CD4-positive, alpha-beta memory T cell (primary cell): ENCODE measurements around the gene CLCN5. TPM values are rescaled to one million over a fixed set of nuclear protein-coding genes. Genes with fewer than 3 reads are reported as not detected.

Source experiments
- CTCF ChIA-PET: fragments of 350-600 bp; sonication (Branson Sonifier 250); formaldehyde crosslinking; loops from one replicate; lab custom pipeline; 2021; ENCODE audit warnings: inconsistent platforms; ENCODE audit not compliant: partially characterized antibody; lab: Charles Lee
- POLR2A ChIA-PET: fragments of 350-600 bp; sonication (Branson Sonifier 250); formaldehyde crosslinking; loops from one replicate; lab custom pipeline; 2021; ENCODE audit not compliant: partially characterized antibody; lab: Charles Lee
- DNase-seq, 5 donors: peaks; one replicate each; pipeline versions ENCODE4 v3.0.0 to v3.0.0-alpha.2; 2020 to 2022; ENCODE audit warnings: mixed read lengths in 1 of 5
- H3K27ac ChIP-seq: one replicate; pipeline ENCODE4 v1.7.0; 2013; ENCODE audit warnings: low read depth, low read length
- H3K27me3 ChIP-seq: 2 replicates; pipeline ENCODE4 v1.7.0; 2013; ENCODE audit warnings: mild to moderate bottlenecking, low read length, moderate library complexity; ENCODE audit not compliant: insufficient read depth
- H3K36me3 ChIP-seq: 2 replicates; pipeline ENCODE4 v1.7.0; 2013; ENCODE audit warnings: mild to moderate bottlenecking, low read length, moderate library complexity; ENCODE audit not compliant: insufficient read depth
- H3K4me1 ChIP-seq: 2 replicates; pipeline ENCODE4 v1.7.0; 2013; ENCODE audit warnings: mild to moderate bottlenecking, low read length, moderate library complexity; ENCODE audit not compliant: insufficient read depth
- H3K4me3 ChIP-seq, 2 donors: one replicate each; pipeline ENCODE4 v1.7.0; 2013; ENCODE audit warnings: low read length in 2 of 2, mild to moderate bottlenecking in 1 of 2
- H3K9me3 ChIP-seq, 2 donors: one replicate each; pipeline ENCODE4 v1.7.0; 2013; ENCODE audit warnings: low read length in 2 of 2, control low read depth in 1 of 2; ENCODE audit not compliant: control insufficient read depth in 1 of 2
- H3K27ac Mint-ChIP-seq, 7 donors: one replicate each; pipeline ENCODE4 v1.8.0; 2020 to 2021; ENCODE audit warnings: mixed read lengths in 7 of 7, mild to moderate bottlenecking in 6 of 7, inconsistent platforms in 3 of 7, moderate library complexity in 3 of 7
- H3K27me3 Mint-ChIP-seq, 2 donors: one replicate each; pipeline ENCODE4 v1.8.0; 2020 to 2021; ENCODE audit warnings: mixed read lengths in 2 of 2
- H3K36me3 Mint-ChIP-seq, 2 donors: one replicate each; pipeline ENCODE4 v1.8.0; 2020 to 2021; ENCODE audit warnings: mixed read lengths in 2 of 2, inconsistent platforms in 1 of 2, mild to moderate bottlenecking in 1 of 2
- H3K4me1 Mint-ChIP-seq, 4 donors: one replicate each; pipeline ENCODE4 v1.8.0; 2020 to 2021; ENCODE audit warnings: mixed read lengths in 4 of 4, mild to moderate bottlenecking in 1 of 4
- H3K4me3 Mint-ChIP-seq, 8 donors: one replicate each; pipeline ENCODE4 v1.8.0; 2020 to 2021; ENCODE audit warnings: mixed read lengths in 8 of 8, mild to moderate bottlenecking in 7 of 8, moderate library complexity in 6 of 8, inconsistent platforms in 3 of 8
- H3K9me3 Mint-ChIP-seq, 8 donors: one replicate each; pipeline ENCODE4 v1.8.0; 2020 to 2021; ENCODE audit warnings: mixed read lengths in 8 of 8, mild to moderate bottlenecking in 5 of 8, inconsistent platforms in 3 of 8, moderate library complexity in 1 of 8
- intact Hi-C: fragments of 100-400 bp; cut with micrococcal nuclease; formaldehyde crosslinking; loops from one replicate; pipeline ENCODE4 v1.15.1; 2023
- polyA plus RNA-seq, 2 donors: library from polyadenylated mRNA; unstranded; fragments of 300-500 nt; fragmentation: Illumina TruSeq; gene quantifications; one replicate each; pipeline ENCODE4 v1.2.3, GENCODE V29; 2021
- total RNA-seq, 2 experiments: library from RNA; stranded (reverse); gene quantifications; one replicate each; pipeline ENCODE4 v1.2.3, GENCODE V29; 2021

CLCN5 gene
- total and polyA plus RNA-seq, 4 experiments from 2014 or later: 0.50 to 2.4 (median 1.3) TPM

DNA sequence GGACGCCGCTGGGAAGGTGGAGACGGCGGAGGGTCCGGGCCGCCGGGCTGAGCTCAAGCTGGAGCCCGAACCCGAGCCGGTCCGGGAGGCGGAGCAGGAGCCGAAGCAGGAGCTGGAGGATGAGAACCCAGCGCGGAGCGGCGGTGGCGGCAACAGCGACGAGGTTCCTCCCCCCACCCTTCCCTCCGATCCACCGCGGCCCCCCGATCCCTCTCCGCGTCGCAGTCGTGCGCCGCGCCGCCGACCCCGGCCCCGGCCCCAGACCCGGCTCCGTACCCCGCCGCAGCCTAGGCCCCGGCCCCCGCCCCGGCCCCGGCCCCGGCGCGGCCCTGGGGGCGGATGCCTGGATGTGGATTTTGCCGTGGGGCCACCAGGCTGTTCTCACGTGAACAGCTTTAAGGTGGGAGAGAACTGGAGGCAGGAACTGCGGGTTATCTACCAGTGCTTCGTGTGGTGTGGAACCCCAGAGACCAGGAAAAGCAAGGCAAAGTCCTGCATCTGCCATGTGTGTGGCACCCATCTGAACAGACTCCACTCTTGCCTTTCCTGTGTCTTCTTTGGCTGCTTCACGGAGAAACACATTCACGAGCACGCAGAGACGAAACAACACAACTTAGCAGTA, 42.6 kb upstream of the CLCN5 start:
- peak overlapping the region; percentile 30 to 88 (median 82) for H3K27ac Mint-ChIP-seq
- intact Hi-C loops: loop anchor here (1.0 to 10.0 kb wide), 5 partner anchors 43 to 685 kb away; partner anchors contain the start of genes CCNB3 and CLCN5
- H3K9me3 ChIP-seq: no peaks in the 10 kb centered on the region
- peak overlapping the region in 1 of 2 donors; percentile 55 for H3K4me3 ChIP-seq
- no peaks in the 10 kb centered on the region for H3K27me3 ChIP-seq
- ChIA-PET CTCF (interaction anchor here (4.0 kb wide), 1 partner anchor 41 kb away, joined by 28 read pairs; the partner anchor contains the start of gene CLCN5), POLR2A (interaction anchor here (0.6 to 2.2 kb wide), 2 partner anchors 43 to 572 kb away, joined by 3 to 9 read pairs; partner anchors contain the start of gene CLCN5)
- H3K27ac ChIP-seq: peak overlapping the region; percentile 60
- peaks cover 0 to 6% of the 10 kb centered on the region in 2 donors for H3K36me3 Mint-ChIP-seq
- H3K4me1 ChIP-seq: peaks cover 17% of the 10 kb centered on the region
- H3K9me3 Mint-ChIP-seq: peaks cover 0 to 2% (median 0%) of the 10 kb centered on the region in 8 donors
- peak overlapping the region; percentile 78 to 88 (median 84) for H3K4me3 Mint-ChIP-seq
- peaks cover 0 to 2% of the 10 kb centered on the region in 2 donors for H3K27me3 Mint-ChIP-seq
- peaks cover 16 to 51% (median 27%) of the 10 kb centered on the region in 4 donors for H3K4me1 Mint-ChIP-seq
- H3K36me3 ChIP-seq: no peaks in the 10 kb centered on the region
- no peak for DNase-seq

- no peaks in the 10 kb centered on the region for H3K27me3 ChIP-seq
- no peak for DNase-seq
- Mint-ChIP-seq H3K27ac (peak overlapping the region in 1 of 7 donors; percentile 56), H3K4me3 (peak overlapping the region in 6 of 8 donors; percentile 30 to 84 (median 60)), H3K9me3 (peaks cover 0 to 2% (median 0%) of the 10 kb centered on the region in 8 donors), H3K4me1 (peaks cover 16 to 51% (median 27%) of the 10 kb centered on the region in 4 donors), H3K27me3 (no peaks in the 10 kb centered on the region), H3K36me3 (peaks cover 0 to 6% of the 10 kb centered on the region in 2 donors)
- no peaks in the 10 kb centered on the region for H3K36me3 ChIP-seq
- no peak overlapping the region for H3K4me3 ChIP-seq
- ChIA-PET CTCF (interaction anchor here (4.0 kb wide), 1 partner anchor 40 kb away, joined by 28 read pairs; the partner anchor contains the start of gene CLCN5), POLR2A (no interaction called here)
- H3K4me1 ChIP-seq: peaks cover 17% of the 10 kb centered on the region
- H3K9me3 ChIP-seq: no peaks in the 10 kb centered on the region
- no peak overlapping the region for H3K27ac ChIP-seq
- intact Hi-C loops: no loop called here
These were observed 41.7 kb upstream of the CLCN5 start for GRCh38 chrX:49880668-49881067.

GRCh38 chrX:49884290-49884862, 38.0 kb upstream of the CLCN5 start:
- Histone ChIP-seq H3K4me3 (no peak overlapping the region), H3K9me3 (no peaks in the 10 kb centered on the region), H3K36me3 (no peaks in the 10 kb centered on the region), H3K27me3 (no peaks in the 10 kb centered on the region), H3K27ac (no peak overlapping the region), H3K4me1 (peaks cover 17% of the 10 kb centered on the region)
- peaks cover 0 to 2% (median 0%) of the 10 kb centered on the region in 8 donors for H3K9me3 Mint-ChIP-seq
- H3K27ac Mint-ChIP-seq: peak overlapping the region in 2 of 7 donors; percentile 1 to 57
- H3K36me3 Mint-ChIP-seq: peaks cover 0 to 4% of the 10 kb centered on the region in 2 donors
- peaks cover 13 to 34% (median 21%) of the 10 kb centered on the region in 4 donors for H3K4me1 Mint-ChIP-seq
- POLR2A ChIA-PET: no interaction called here
- no peaks in the 10 kb centered on the region for H3K27me3 Mint-ChIP-seq
- CTCF ChIA-PET: interaction anchor here (0.6 to 2.5 kb wide), 9 partner anchors 10 to 695 kb away, joined by 3 to 23 read pairs (median 4); partner anchors contain the start of gene CLCN5
- peak overlapping the region in 1 of 8 donors; percentile 36 for H3K4me3 Mint-ChIP-seq
- intact Hi-C loops: loop anchor here (1.0 kb wide), 1 partner anchor 35 kb away; no protein-coding TSS in a partner anchor
- peak; percentile 30 to 61 (median 41) for DNase-seq

DNA sequence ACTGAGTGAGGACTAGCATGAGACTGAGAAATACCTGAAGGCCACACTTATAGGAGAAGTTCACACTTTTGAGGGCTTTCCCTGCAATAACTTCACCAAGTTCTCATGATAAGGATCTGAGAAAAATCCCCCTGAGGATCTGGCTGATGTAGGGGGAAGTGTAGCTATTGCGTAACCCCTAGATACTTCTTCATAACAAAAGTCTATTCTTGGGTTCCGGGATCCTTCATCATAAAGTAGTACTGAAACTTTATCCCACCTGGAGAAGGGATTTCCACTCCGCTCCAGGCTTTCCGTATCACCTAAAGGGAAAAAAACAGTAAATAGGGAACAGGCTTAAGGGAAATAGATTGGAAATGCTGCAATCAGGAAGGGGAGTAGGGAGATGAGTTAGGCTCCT, 29.9 kb upstream of the CLCN5 start:
- no peak overlapping the region for H3K4me3 Mint-ChIP-seq
- H3K4me1 Mint-ChIP-seq: no peaks in the 10 kb centered on the region
- H3K27ac Mint-ChIP-seq: no peak overlapping the region
- intact Hi-C loops: no loop called here
- ChIA-PET POLR2A (no interaction called here), CTCF (interaction anchor here (1.0 kb wide), 1 partner anchor 27 kb away, joined by 3 read pairs; no protein-coding TSS in a partner anchor)
- peaks cover 0 to 2% of the 10 kb centered on the region in 2 donors for H3K36me3 Mint-ChIP-seq
- Histone ChIP-seq H3K27me3 (no peaks in the 10 kb centered on the region), H3K27ac (no peak overlapping the region), H3K36me3 (no peaks in the 10 kb centered on the region), H3K4me1 (no peaks in the 10 kb centered on the region), H3K9me3 (no peaks in the 10 kb centered on the region), H3K4me3 (no peak overlapping the region)
- peaks cover 0 to 11% (median 9%) of the 10 kb centered on the region in 8 donors for H3K9me3 Mint-ChIP-seq
- H3K27me3 Mint-ChIP-seq: peaks cover 6 to 9% of the 10 kb centered on the region in 2 donors
- DNase-seq: no peak

- H3K27me3 Mint-ChIP-seq: peaks cover 16 to 20% of the 10 kb centered on the region in 2 donors
- no peaks in the 10 kb centered on the region for H3K36me3 ChIP-seq
- peak overlapping the region in 1 of 7 donors; percentile 77 for H3K27ac Mint-ChIP-seq
- H3K4me1 Mint-ChIP-seq: no peaks in the 10 kb centered on the region
- H3K9me3 Mint-ChIP-seq: peaks cover 0 to 18% (median 12%) of the 10 kb centered on the region in 8 donors
- peaks cover 0 to 2% of the 10 kb centered on the region in 2 donors for H3K36me3 Mint-ChIP-seq
- ChIA-PET CTCF (interaction anchor here (0.8 kb wide), 1 partner anchor 13 kb away, joined by 3 read pairs; no protein-coding TSS in a partner anchor), POLR2A (no interaction called here)
- no peaks in the 10 kb centered on the region for H3K27me3 ChIP-seq
- no peak overlapping the region for H3K27ac ChIP-seq
- no peak overlapping the region for H3K4me3 ChIP-seq
- H3K4me1 ChIP-seq: no peaks in the 10 kb centered on the region
- H3K9me3 ChIP-seq: no peaks in the 10 kb centered on the region
- no peak for DNase-seq
- intact Hi-C loops: no loop called here
- H3K4me3 Mint-ChIP-seq: no peak overlapping the region
These were observed 25.4 kb upstream of the CLCN5 start for GRCh38 chrX:49896951-49897350.

- Mint-ChIP-seq H3K36me3 (peaks cover 0 to 2% of the 10 kb centered on the region in 2 donors), H3K4me1 (no peaks in the 10 kb centered on the region), H3K4me3 (no peak overlapping the region), H3K27me3 (peaks cover 16 to 18% of the 10 kb centered on the region in 2 donors), H3K27ac (no peak overlapping the region), H3K9me3 (peaks cover 0 to 18% (median 12%) of the 10 kb centered on the region in 8 donors)
- Histone ChIP-seq H3K4me3 (no peak overlapping the region), H3K27ac (no peak overlapping the region), H3K27me3 (no peaks in the 10 kb centered on the region), H3K9me3 (no peaks in the 10 kb centered on the region), H3K4me1 (no peaks in the 10 kb centered on the region), H3K36me3 (no peaks in the 10 kb centered on the region)
- no peak for DNase-seq
- POLR2A ChIA-PET: no interaction called here
- CTCF ChIA-PET: interaction anchor here (0.6 kb wide), 1 partner anchor 31 kb away, joined by 3 read pairs; no protein-coding TSS in a partner anchor
- intact Hi-C loops: no loop called here
These were observed 21.3 kb upstream of the CLCN5 start for GRCh38 chrX:49901048-49901447.

GRCh38 chrX:49910344-49910743, 12.1 kb upstream of the CLCN5 start:
- no peaks in the 10 kb centered on the region for H3K4me1 ChIP-seq
- peak in 2 of 5 donors; percentile 4 to 11 for DNase-seq
- no peaks in the 10 kb centered on the region for H3K9me3 Mint-ChIP-seq
- no peaks in the 10 kb centered on the region for H3K9me3 ChIP-seq
- intact Hi-C loops: no loop called here
- H3K27ac Mint-ChIP-seq: peak overlapping the region in 3 of 7 donors; percentile 9 to 47 (median 25)
- no peak overlapping the region for H3K27ac ChIP-seq
- POLR2A ChIA-PET: no interaction called here
- no peaks in the 10 kb centered on the region for H3K27me3 Mint-ChIP-seq
- no peaks in the 10 kb centered on the region for H3K27me3 ChIP-seq
- no peak overlapping the region for H3K4me3 ChIP-seq
- no peaks in the 10 kb centered on the region for H3K36me3 Mint-ChIP-seq
- H3K4me1 Mint-ChIP-seq: peaks cover 7 to 17% (median 8%) of the 10 kb centered on the region in 4 donors
- CTCF ChIA-PET: interaction anchor here (1.9 kb wide), 1 partner anchor 9 kb away, joined by 10 read pairs; no protein-coding TSS in a partner anchor
- H3K4me3 Mint-ChIP-seq: no peak overlapping the region
- no peaks in the 10 kb centered on the region for H3K36me3 ChIP-seq
